Transverse colon (tissue), 4 donors: ENCODE data around the gene FAM98C. TPM values are rescaled to one million over a fixed set of nuclear protein-coding genes. Genes with fewer than 3 reads are reported as not detected.

Source experiments
- DNase-seq: peaks from one replicate; pipeline ENCODE4 v3.0.0-alpha.2; 2019
- H3K27ac ChIP-seq, 4 donors: fragments of 200-600 bp; sonication (generic); 2 replicates each; pipeline ENCODE4 v1.5.1; 2016 to 2018; ENCODE audit warnings: inconsistent platforms in 4 of 4
- H3K27me3 ChIP-seq: fragments of 200-600 bp; sonication (generic); 2 replicates; pipeline ENCODE4 v1.5.1; 2017; ENCODE audit warnings: inconsistent platforms
- H3K36me3 ChIP-seq, 4 donors: fragments of 200-600 bp; sonication (generic); 2 replicates each; pipeline ENCODE4 v1.5.1; 2017 to 2019; ENCODE audit warnings: inconsistent platforms in 4 of 4
- H3K4me1 ChIP-seq, 4 donors: fragments of 200-600 bp; sonication (generic); 2 replicates each; pipeline ENCODE4 v1.5.1; 2017 to 2020; ENCODE audit warnings: inconsistent platforms in 4 of 4
- H3K4me3 ChIP-seq, 4 donors: fragments of 200-600 bp; sonication (generic); 1 replicate in 1 of 4; 2 replicates in 3 of 4; pipeline versions ENCODE4 v1.5.1 to v1.6.1; 2017 to 2019; ENCODE audit warnings: inconsistent platforms in 4 of 4
- H3K9me3 ChIP-seq, 2 donors: fragments of 200-600 bp; sonication (generic); 2 replicates each; pipeline ENCODE4 v1.5.1; 2017 to 2019; ENCODE audit warnings: inconsistent platforms in 2 of 2
- EP300 ChIP-seq: sonication (generic); formaldehyde crosslinking; IDR thresholded peaks from one replicate; pipeline ENCODE4 v1.6.1; 2017; ENCODE audit warnings: antibody characterized with exemption, low read depth
- POLR2A ChIP-seq: fragments of 450-650 bp; IDR thresholded peaks from one replicate; pipeline ENCODE4 v1.6.1; 2016; ENCODE audit warnings: antibody characterized with exemption, mild to moderate bottlenecking, moderate library complexity
- POLR2AphosphoS5 ChIP-seq, 3 donors: sonication (generic); formaldehyde crosslinking; IDR thresholded peaks; one replicate each; pipeline ENCODE4 v1.6.1; 2016; ENCODE audit warnings: antibody characterized with exemption in 3 of 3
- WGBS, 2 donors: methylation state at CpG; one replicate each; pipeline ENCODE4 v1.1.5; 2018; ENCODE audit warnings: low coverage in 1 of 2; 5-methylcytosine and 5-hydroxymethylcytosine counted together
- in situ Hi-C, 4 donors: fragments of 200-750 bp; cut with MboI; loops; one replicate each; pipeline versions ENCODE4 v1.15.0 to v1.15.1; 2017; ENCODE audit warnings: low sequenced_read_pairs in 3 of 4, low pct_ligation_motif_present in 1 of 4, low pct_unique_long_range_greater_than_20kb in 1 of 4
- intact Hi-C: fragments of 100-400 bp; cut with DNase I; formaldehyde crosslinking; loops from one replicate; pipeline ENCODE4 v1.15.1; 2023; ENCODE audit warnings: low total_unique reads
- total RNA-seq, 4 donors: library from RNA; depleted of rRNA; stranded (reverse); fragments of >200 nt; gene quantifications; one replicate each; pipeline ENCODE4 v1.1.0, GENCODE V29; 2016
- TF ChIP-seq, protein P1 (sequence below), 5 experiments: fragments of 200-600 bp in 3 of 5; fragments of 450-650 bp in 2 of 5; sonication (generic) in 3 of 5; IDR thresholded peaks; 1 replicate in 2 of 5; 2 replicates in 3 of 5; pipeline ENCODE4 v1.5.1; 2016 to 2017; ENCODE audit warnings: antibody characterized with exemption in 5 of 5, inconsistent platforms in 3 of 5, mild to moderate bottlenecking in 2 of 5, moderate library complexity in 1 of 5

The FAM98C gene
- total RNA-seq, 4 donors from 2014 or later, result 34.0 to 102 (median 41.2) TPM

DNA sequence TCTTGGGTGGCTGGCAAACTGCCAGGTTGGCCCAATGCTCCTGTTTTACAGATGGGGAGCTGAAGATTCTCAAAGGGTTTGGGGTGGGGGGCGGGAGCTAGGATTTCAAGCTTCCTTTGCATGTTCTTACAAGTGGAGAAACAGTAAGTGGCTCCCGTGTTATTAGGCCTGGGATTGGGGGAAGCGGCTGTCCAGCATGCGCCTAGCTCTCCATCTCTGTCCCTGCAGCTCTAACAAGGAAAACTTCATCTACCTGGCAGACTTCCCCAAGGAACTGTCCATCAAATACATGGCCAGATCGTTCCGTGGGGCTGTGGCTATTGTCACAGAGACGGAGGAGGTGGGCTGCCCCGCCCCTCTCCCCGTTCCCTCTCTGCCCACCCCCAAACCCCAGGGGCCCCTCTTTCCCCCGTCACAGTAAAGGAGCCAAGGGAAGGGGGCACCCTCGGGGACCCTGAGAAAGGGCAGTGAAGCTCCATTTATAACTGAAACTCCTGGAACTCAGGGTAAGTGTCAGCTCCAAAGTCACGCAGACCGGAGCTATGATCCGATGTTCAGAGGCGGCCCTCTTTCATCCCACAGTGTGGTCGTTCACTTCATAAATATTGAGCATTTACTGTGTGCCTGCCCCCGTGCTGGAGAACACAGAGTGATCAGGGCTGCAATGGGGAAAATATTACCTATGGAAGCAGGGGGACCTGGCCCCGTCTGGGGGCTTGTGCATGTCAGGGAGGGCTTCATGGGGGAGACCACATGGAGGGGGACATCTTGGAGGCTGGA is 43.5 kb upstream of the FAM98C start:
- Histone ChIP-seq H3K4me3 (no peak overlapping the region), H3K4me1 (peaks cover 5 to 21% (median 18%) of the 10 kb centered on the region in 4 donors), H3K9me3 (no peaks in the 10 kb centered on the region), H3K36me3 (no peaks in the 10 kb centered on the region), H3K27ac (no peak overlapping the region), H3K27me3 (peaks cover 59% of the 10 kb centered on the region)
- 50% methylated on average over 15 of the region's 18 CpGs; no CpG with 5 or more reads in 1 of the 2 donors for WGBS, 2 donors
- DNase-seq, result no peak
- in situ Hi-C loops (no loop called here), intact Hi-C loops (no loop called here)
- TF ChIP-seq POLR2AphosphoS5 (IDR thresholded peaks at IDR 0.05), result no peak
- TF ChIP-seq EP300, result no peak
- no peak for TF ChIP-seq POLR2A

DNA sequence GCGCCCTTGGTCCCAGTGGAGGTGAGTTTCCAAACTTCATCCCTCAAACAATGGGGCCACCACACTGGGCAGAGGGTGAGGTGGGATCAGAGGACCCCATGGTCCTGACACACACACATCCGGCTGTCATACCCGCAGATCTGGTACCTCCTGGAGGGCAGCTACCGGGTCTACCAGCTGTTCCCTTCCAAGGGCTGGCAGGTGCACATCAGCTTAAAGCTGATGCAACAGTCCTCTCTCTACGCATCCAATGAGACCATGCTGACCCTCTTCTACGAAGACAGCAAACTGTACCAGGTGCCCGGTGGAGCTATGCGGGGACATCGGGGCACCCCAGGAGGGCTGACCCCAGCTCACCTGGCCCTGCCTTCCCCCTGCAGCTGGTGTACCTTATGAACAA is 42.5 kb upstream of the FAM98C start:
- H3K27me3 ChIP-seq, result peaks cover 54% of the 10 kb centered on the region
- H3K36me3 ChIP-seq, result no peaks in the 10 kb centered on the region
- intact Hi-C loops, result no loop called here
- no peak overlapping the region for H3K4me3 ChIP-seq
- no peak for DNase-seq
- no peak for TF ChIP-seq POLR2A
- TF ChIP-seq, protein P1, sequence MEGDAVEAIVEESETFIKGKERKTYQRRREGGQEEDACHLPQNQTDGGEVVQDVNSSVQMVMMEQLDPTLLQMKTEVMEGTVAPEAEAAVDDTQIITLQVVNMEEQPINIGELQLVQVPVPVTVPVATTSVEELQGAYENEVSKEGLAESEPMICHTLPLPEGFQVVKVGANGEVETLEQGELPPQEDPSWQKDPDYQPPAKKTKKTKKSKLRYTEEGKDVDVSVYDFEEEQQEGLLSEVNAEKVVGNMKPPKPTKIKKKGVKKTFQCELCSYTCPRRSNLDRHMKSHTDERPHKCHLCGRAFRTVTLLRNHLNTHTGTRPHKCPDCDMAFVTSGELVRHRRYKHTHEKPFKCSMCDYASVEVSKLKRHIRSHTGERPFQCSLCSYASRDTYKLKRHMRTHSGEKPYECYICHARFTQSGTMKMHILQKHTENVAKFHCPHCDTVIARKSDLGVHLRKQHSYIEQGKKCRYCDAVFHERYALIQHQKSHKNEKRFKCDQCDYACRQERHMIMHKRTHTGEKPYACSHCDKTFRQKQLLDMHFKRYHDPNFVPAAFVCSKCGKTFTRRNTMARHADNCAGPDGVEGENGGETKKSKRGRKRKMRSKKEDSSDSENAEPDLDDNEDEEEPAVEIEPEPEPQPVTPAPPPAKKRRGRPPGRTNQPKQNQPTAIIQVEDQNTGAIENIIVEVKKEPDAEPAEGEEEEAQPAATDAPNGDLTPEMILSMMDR (IDR thresholded peaks at IDR 0.05), result no peak
- no peak for TF ChIP-seq POLR2AphosphoS5 (IDR thresholded peaks at IDR 0.05)
- TF ChIP-seq EP300, result no peak
- 82 to 100% methylated on average over 1 to 9 of the region's 9 CpGs for WGBS, 2 donors
- peaks cover 5 to 21% (median 18%) of the 10 kb centered on the region in 4 donors for H3K4me1 ChIP-seq
- H3K27ac ChIP-seq, result no peak overlapping the region
- in situ Hi-C loops, result no loop called here
- no peaks in the 10 kb centered on the region for H3K9me3 ChIP-seq

DNA sequence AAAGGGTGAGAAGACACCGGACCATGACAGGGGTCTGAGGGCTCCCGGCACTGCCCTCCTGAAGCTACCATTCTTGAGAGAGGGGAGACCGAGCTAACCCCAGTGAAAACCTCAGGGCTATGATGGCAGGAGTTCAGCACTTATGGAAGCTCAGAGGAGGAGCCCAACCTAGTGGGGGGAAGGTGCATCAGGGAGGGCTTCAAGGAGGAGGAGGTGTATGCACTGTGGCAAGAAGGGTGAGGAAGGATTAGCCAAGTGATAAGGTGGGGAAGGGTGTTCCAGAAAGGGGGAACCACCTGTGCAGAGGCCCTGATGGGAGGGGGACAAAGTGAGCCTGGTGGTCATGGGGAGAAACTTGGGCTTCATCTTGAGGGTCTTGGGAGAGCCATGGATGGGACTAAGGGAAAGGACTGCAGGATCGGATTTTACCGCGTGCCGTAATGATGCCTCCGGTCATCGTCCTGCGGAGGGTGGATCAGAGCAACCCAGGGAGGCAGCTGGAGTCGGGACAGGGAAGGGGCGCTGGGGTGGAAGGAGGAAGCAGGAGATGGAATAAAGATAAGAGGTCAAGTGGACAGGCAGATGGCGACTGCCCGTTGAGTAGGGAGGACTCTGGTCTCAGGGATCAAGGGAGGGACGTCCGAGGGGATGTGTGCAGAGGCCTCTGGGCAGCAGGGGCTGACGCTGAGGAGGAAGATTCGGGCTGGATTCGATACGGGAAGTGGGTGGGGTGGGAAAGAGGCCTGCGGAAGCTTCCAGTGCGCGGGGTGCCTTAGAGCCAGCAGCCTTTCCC is 41.9 kb upstream of the FAM98C start:
- in situ Hi-C loops (no loop called here), intact Hi-C loops (no loop called here)
- peaks cover 5 to 21% (median 18%) of the 10 kb centered on the region in 4 donors for H3K4me1 ChIP-seq
- no peak for DNase-seq
- peaks cover 55% of the 10 kb centered on the region for H3K27me3 ChIP-seq
- no peaks in the 10 kb centered on the region for H3K9me3 ChIP-seq
- 12 to 23% methylated on average over 17 to 23 of the region's 23 CpGs for whole genome bisulfite sequencing, 2 donors
- H3K27ac ChIP-seq, result no peak overlapping the region
- no peak for TF ChIP-seq POLR2A
- TF ChIP-seq, protein P1 (IDR thresholded peaks at IDR 0.05), result no peak
- TF ChIP-seq EP300, result no peak
- no peak for TF ChIP-seq POLR2AphosphoS5 (IDR thresholded peaks at IDR 0.05)
- no peaks in the 10 kb centered on the region for H3K36me3 ChIP-seq
- peak overlapping the region; percentile 9 to 56 (median 34) for H3K4me3 ChIP-seq

DNA sequence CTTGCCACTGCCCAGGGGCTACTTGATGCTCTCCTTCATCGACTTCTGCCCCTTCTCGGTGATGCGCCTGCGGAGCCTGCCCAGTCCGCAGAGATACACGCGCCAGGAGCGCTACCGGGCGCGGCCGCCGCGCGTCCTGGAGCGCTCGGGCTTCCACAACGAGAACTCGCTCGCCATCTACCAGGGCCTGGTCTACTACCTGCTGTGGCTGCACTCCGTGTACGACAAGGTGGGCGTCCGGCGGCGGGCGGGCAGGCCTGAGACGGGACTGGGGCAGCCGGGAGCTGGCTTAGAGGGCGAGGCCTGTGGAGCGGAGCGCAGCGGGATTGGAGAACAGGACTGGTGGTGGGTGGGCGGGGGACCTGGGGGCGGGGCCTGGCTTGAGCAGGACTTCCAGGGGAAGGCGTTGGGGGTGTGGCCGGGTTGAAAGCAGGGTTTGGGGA is 41.2 kb upstream of the FAM98C start:
- Histone ChIP-seq H3K4me1 (peaks cover 5 to 21% (median 18%) of the 10 kb centered on the region in 4 donors), H3K36me3 (no peaks in the 10 kb centered on the region), H3K27me3 (peaks cover 55% of the 10 kb centered on the region), H3K4me3 (peak overlapping the region; percentile 9 to 56 (median 34)), H3K27ac (peak overlapping the region in 2 of 4 donors; percentile 55 to 77), H3K9me3 (no peaks in the 10 kb centered on the region)
- in situ Hi-C loops (no loop called here), intact Hi-C loops (no loop called here)
- peak; percentile 79 for DNase-seq
- 0% methylated on average over 24 of the region's 37 CpGs; no CpG with 5 or more reads in 1 of the 2 donors for WGBS, 2 donors
- no peak for TF ChIP-seq EP300
- TF ChIP-seq, protein P1 (IDR thresholded peaks at IDR 0.05), result peak; percentile 21 to 55 (median 36)
